ENCODE data around the gene CCDC12.

CCDC12 gene

GRCh38 chr3:46926039-46926438, 50.5 kb downstream of the CCDC12 start:
- ChIA-PET CTCF (interaction anchor here (0.7 kb wide), 1 partner anchor 72 kb away, joined by 3 read pairs; no protein-coding TSS in a partner anchor), POLR2A (no interaction called here)
- TF ChIP-seq CTBP1 (IDR thresholded peaks at IDR 0.05; ENCODE audit: borderline replicate concordance) (no peak), ARNT (IDR thresholded peaks at IDR 0.05) (no peak), ELF4 (IDR thresholded peaks at IDR 0.05) (no peak)
- DNase-seq (ENCODE audit: extremely low spot score): no peak

DNA sequence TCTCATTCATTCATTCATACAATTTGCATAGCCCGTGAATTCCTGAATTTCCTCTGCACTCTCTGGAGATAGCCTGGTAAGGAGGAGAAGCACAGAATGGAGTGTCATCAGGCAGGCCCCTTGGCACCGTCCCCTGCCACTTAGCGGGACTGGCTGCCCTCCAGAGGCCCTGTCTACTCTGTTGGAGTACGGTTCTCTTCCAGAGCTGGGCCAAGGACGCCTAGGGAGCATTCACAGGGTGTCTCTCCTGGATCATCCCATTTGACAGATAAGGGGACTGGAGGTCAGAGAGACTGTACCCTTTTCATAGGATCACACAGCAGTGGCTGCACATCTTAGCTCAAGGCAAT, 51.0 kb downstream of the CCDC12 start:
- DNase-seq (ENCODE audit: extremely low spot score): no peak
- ChIA-PET POLR2A (no interaction called here), CTCF (interaction anchor here (0.7 kb wide), 1 partner anchor 72 kb away, joined by 3 read pairs; no protein-coding TSS in a partner anchor)
- no peak for TF ChIP-seq TARDBP (IDR thresholded peaks at IDR 0.05)
- no peak for TF ChIP-seq FOXM1 (IDR thresholded peaks at IDR 0.05; ENCODE audit: borderline replicate concordance)
- no peak for TF ChIP-seq LEF1 (IDR thresholded peaks at IDR 0.05; ENCODE audit: borderline replicate concordance)
- TF ChIP-seq SP1 (IDR thresholded peaks at IDR 0.05): no peak
- no peak for TF ChIP-seq NFRKB (IDR thresholded peaks at IDR 0.05)
- TF ChIP-seq HDGF (IDR thresholded peaks at IDR 0.05; ENCODE audit: borderline replicate concordance): no peak
- TF ChIP-seq ELF4 (IDR thresholded peaks at IDR 0.05): no peak
- no peak for TF ChIP-seq BHLHE40 (IDR thresholded peaks at IDR 0.05; ENCODE audit: borderline replicate concordance)
- TF ChIP-seq ZNF384 (IDR thresholded peaks at IDR 0.05): no peak
- TF ChIP-seq L3MBTL2 (conservative IDR thresholded peaks at IDR 0.05): no peak
- TF ChIP-seq FOXA1 (IDR thresholded peaks at IDR 0.05): no peak
- TF ChIP-seq SUZ12 (IDR thresholded peaks at IDR 0.05): no peak
- no peak for TF ChIP-seq FOXK2 (IDR thresholded peaks at IDR 0.05)
- no peak for TF ChIP-seq CTBP1 (IDR thresholded peaks at IDR 0.05; ENCODE audit: borderline replicate concordance)
- TF ChIP-seq ARNT (IDR thresholded peaks at IDR 0.05): no peak
- no peak for TF ChIP-seq PKNOX1 (IDR thresholded peaks at IDR 0.05)

GRCh38 chr3:46924921-46925584, 51.5 kb downstream of the CCDC12 start:
- TF ChIP-seq ELF4 (IDR thresholded peaks at IDR 0.05) (no peak), ZNF384 (IDR thresholded peaks at IDR 0.05) (no peak), BHLHE40 (IDR thresholded peaks at IDR 0.05; ENCODE audit: borderline replicate concordance) (no peak), FOXM1 (IDR thresholded peaks at IDR 0.05; ENCODE audit: borderline replicate concordance) (no peak), SUZ12 (IDR thresholded peaks at IDR 0.05) (no peak), FOXA1 (IDR thresholded peaks at IDR 0.05) (no peak), SP1 (IDR thresholded peaks at IDR 0.05) (no peak), LEF1 (IDR thresholded peaks at IDR 0.05; ENCODE audit: borderline replicate concordance) (no peak), L3MBTL2 (conservative IDR thresholded peaks at IDR 0.05) (no peak), TARDBP (IDR thresholded peaks at IDR 0.05) (no peak), HDGF (IDR thresholded peaks at IDR 0.05; ENCODE audit: borderline replicate concordance) (no peak), NFRKB (IDR thresholded peaks at IDR 0.05) (no peak), PKNOX1 (IDR thresholded peaks at IDR 0.05) (no peak), CTBP1 (IDR thresholded peaks at IDR 0.05; ENCODE audit: borderline replicate concordance) (no peak), FOXK2 (IDR thresholded peaks at IDR 0.05) (no peak), ARNT (IDR thresholded peaks at IDR 0.05) (no peak)
- CTCF ChIA-PET: no interaction called here
- DNase-seq (ENCODE audit: extremely low spot score): no peak
- POLR2A ChIA-PET: no interaction called here

DNA sequence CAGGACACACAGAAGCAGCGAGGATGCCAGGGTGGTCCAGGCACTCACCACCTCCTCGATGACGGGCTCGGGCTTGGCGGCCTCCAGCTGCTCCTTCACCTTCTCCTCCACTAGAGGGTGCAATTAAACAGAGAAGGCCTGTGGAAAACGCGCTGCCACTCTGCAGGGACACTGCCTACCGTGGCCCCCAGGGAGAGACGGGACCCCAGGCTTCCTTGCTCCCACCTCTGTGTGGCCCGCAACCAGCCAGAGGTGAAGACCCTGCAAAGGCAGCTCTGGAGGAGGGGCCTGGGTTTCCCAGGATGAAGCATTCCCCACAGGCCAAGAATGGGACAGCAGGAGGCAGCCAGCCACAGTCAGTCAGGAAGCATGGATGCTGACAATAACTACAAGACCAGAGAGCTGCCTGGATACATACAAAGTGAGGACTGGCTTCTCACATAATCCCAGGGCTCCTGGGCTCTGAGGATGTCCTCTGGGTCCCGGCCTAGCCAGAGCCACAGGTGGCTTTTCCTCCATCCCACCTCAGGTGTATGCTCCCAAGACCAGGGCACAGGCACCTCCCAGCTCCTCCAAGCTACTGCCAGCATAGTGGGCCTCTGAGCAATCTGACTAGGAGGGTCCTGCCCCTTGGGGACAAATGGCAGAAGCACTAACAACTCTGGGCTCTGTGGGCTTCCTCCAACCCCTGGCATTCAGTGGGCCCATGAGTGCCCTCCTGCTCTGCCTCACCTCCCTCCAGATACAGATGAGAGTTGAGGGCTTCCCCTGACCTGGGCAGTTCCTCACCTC, 52.8 kb downstream of the CCDC12 start:
- TF ChIP-seq NFRKB (IDR thresholded peaks at IDR 0.05): no peak
- no peak for TF ChIP-seq SUZ12 (IDR thresholded peaks at IDR 0.05)
- TF ChIP-seq LEF1 (IDR thresholded peaks at IDR 0.05; ENCODE audit: borderline replicate concordance): no peak
- no peak for TF ChIP-seq FOXM1 (IDR thresholded peaks at IDR 0.05; ENCODE audit: borderline replicate concordance)
- no peak for TF ChIP-seq CTBP1 (IDR thresholded peaks at IDR 0.05; ENCODE audit: borderline replicate concordance)
- TF ChIP-seq SP1 (IDR thresholded peaks at IDR 0.05): no peak
- no peak for TF ChIP-seq ZNF384 (IDR thresholded peaks at IDR 0.05)
- no peak for TF ChIP-seq FOXA1 (IDR thresholded peaks at IDR 0.05)
- no peak for TF ChIP-seq FOXK2 (IDR thresholded peaks at IDR 0.05)
- TF ChIP-seq HDGF (IDR thresholded peaks at IDR 0.05; ENCODE audit: borderline replicate concordance): no peak
- no peak for TF ChIP-seq BHLHE40 (IDR thresholded peaks at IDR 0.05; ENCODE audit: borderline replicate concordance)
- no peak for TF ChIP-seq PKNOX1 (IDR thresholded peaks at IDR 0.05)
- no peak for TF ChIP-seq ELF4 (IDR thresholded peaks at IDR 0.05)
- no peak for TF ChIP-seq ARNT (IDR thresholded peaks at IDR 0.05)
- TF ChIP-seq TARDBP (IDR thresholded peaks at IDR 0.05): no peak
- no peak for TF ChIP-seq L3MBTL2 (conservative IDR thresholded peaks at IDR 0.05)
- peak; percentile 63 for DNase-seq (ENCODE audit: extremely low spot score)
- POLR2A ChIA-PET: no interaction called here

DNA sequence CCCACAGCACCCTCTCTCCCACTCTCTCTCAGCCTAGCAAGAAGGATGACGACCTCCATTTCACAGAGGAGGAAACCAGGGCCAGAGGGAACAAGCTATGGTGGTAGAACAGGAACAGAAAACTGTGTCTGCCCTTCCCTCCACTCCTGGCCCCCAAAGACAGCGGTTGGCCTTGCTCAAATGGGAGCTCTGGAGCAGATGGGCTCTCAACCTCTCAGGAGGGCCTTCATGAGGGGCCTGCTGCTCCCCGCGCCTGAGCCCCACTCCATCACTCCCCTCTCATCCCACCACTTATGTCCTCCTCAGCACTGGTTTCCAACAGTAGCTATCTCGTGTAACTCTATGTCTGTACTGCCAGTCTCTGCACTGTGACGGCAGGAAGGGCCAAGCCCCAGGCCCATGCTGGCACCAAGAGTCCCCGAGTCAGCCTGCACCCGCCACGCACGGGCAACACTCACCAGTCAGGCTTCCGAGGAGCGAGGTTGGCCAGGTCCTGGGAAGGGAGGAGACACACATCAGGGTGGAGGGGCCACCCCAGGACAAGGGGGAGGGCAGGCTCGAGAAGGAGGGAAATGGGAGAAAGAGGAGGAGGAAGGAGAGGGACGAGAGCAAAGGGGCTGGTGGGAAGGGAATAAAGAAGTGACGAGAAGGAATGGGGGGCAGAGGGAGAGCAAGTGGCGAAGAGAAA, 53.5 kb downstream of the CCDC12 start:
- POLR2A ChIA-PET: no interaction called here
- CTCF ChIA-PET: interaction anchor here (0.5 to 1.4 kb wide), 3 partner anchors 12 to 451 kb away, joined by 3 to 5 read pairs (median 5); no protein-coding TSS in a partner anchor
- no peak for DNase-seq (ENCODE audit: extremely low spot score)
- TF ChIP-seq ZNF384 (IDR thresholded peaks at IDR 0.05): no peak
- no peak for TF ChIP-seq L3MBTL2 (conservative IDR thresholded peaks at IDR 0.05)
- no peak for TF ChIP-seq FOXK2 (IDR thresholded peaks at IDR 0.05)
- no peak for TF ChIP-seq TARDBP (IDR thresholded peaks at IDR 0.05)
- no peak for TF ChIP-seq CTBP1 (IDR thresholded peaks at IDR 0.05; ENCODE audit: borderline replicate concordance)
- no peak for TF ChIP-seq SP1 (IDR thresholded peaks at IDR 0.05)

More for the DNA sequence above, 52.8 kb downstream of the CCDC12 start:
- CTCF ChIA-PET: interaction anchor here (0.5 to 1.4 kb wide), 6 partner anchors 10 to 450 kb away, joined by 3 to 5 read pairs (median 4); no protein-coding TSS in a partner anchor
